Naive thymus-derived CD4-positive, alpha-beta T cell (primary cell): ENCODE results near the gene B3GALT4. TPM values are rescaled to one million over a fixed set of nuclear protein-coding genes. Genes with fewer than 3 reads are reported as not detected.

ENCODE experiments used
- ATAC-seq: fragments of 150-1000 bp; cut with Tn5 transposase; 2 replicates; pipeline ENCODE4 v1.10.0; 2021; ENCODE audit warnings: mild to moderate bottlenecking, moderate library complexity
- CTCF ChIA-PET: fragments of 350-600 bp; sonication (Branson Sonifier 250); formaldehyde crosslinking; loops from one replicate; lab custom pipeline; 2021; ENCODE audit warnings: antibody characterized with exemption; lab: Charles Lee
- POLR2A ChIA-PET: fragments of 350-600 bp; sonication (Branson Sonifier 250); formaldehyde crosslinking; loops from one replicate; lab custom pipeline; 2021; ENCODE audit warnings: antibody characterized with exemption, inconsistent platforms; lab: Charles Lee
- DNase-seq, 9 donors: peaks; one replicate each; pipeline versions ENCODE4 v3.0.0 to v3.0.0-alpha.2; 2020 to 2022; ENCODE audit warnings: mixed read lengths in 1 of 9
- H3K27ac ChIP-seq: one replicate; pipeline ENCODE4 v1.7.0; 2013; ENCODE audit warnings: mild to moderate bottlenecking, low read depth, low read length, moderate library complexity
- H3K27me3 ChIP-seq, 2 donors: one replicate each; pipeline ENCODE4 v1.7.0; 2013; ENCODE audit warnings: low read length in 2 of 2, mild to moderate bottlenecking in 2 of 2, moderate library complexity in 2 of 2; ENCODE audit not compliant: control insufficient read depth in 2 of 2, insufficient read depth in 2 of 2
- H3K36me3 ChIP-seq, 3 experiments: 1 replicate in 2 of 3; 2 replicates in 1 of 3; pipeline ENCODE4 v1.7.0; 2013; ENCODE audit warnings: low read length in 3 of 3, mild to moderate bottlenecking in 3 of 3, moderate library complexity in 1 of 3; ENCODE audit not compliant: insufficient read depth in 3 of 3, control insufficient read depth in 2 of 3
- H3K4me1 ChIP-seq, 2 donors: one replicate each; pipeline ENCODE4 v1.7.0; 2013; ENCODE audit warnings: low read length in 2 of 2, mild to moderate bottlenecking in 2 of 2, moderate library complexity in 1 of 2; ENCODE audit not compliant: control insufficient read depth in 2 of 2, insufficient read depth in 2 of 2
- H3K4me3 ChIP-seq: 2 replicates; pipeline ENCODE4 v1.7.0; 2013; ENCODE audit warnings: mild to moderate bottlenecking, low read length
- H3K9me3 ChIP-seq, 3 experiments: 1 replicate in 2 of 3; 2 replicates in 1 of 3; pipeline ENCODE4 v1.7.0; 2013; ENCODE audit warnings: low read length in 3 of 3; ENCODE audit not compliant: control insufficient read depth in 2 of 3
- H3K27ac Mint-ChIP-seq, 9 donors: one replicate each; pipeline ENCODE4 v1.8.0; 2020 to 2022; ENCODE audit warnings: mixed read lengths in 9 of 9, mild to moderate bottlenecking in 8 of 9, moderate library complexity in 5 of 9, inconsistent platforms in 2 of 9
- H3K27me3 Mint-ChIP-seq, 5 donors: one replicate each; pipeline ENCODE4 v1.8.0; 2021 to 2022; ENCODE audit warnings: mixed read lengths in 5 of 5, mild to moderate bottlenecking in 1 of 5
- H3K36me3 Mint-ChIP-seq, 5 donors: one replicate each; pipeline ENCODE4 v1.8.0; 2020 to 2022; ENCODE audit warnings: mixed read lengths in 5 of 5, mild to moderate bottlenecking in 3 of 5, inconsistent platforms in 1 of 5
- H3K4me1 Mint-ChIP-seq, 7 donors: one replicate each; pipeline ENCODE4 v1.8.0; 2020 to 2022; ENCODE audit warnings: mixed read lengths in 7 of 7, mild to moderate bottlenecking in 3 of 7, inconsistent platforms in 1 of 7
- H3K4me3 Mint-ChIP-seq, 10 donors: one replicate each; pipeline ENCODE4 v1.8.0; 2020 to 2022; ENCODE audit warnings: mild to moderate bottlenecking in 10 of 10, mixed read lengths in 10 of 10, moderate library complexity in 6 of 10, inconsistent platforms in 2 of 10
- H3K9me3 Mint-ChIP-seq, 11 donors: one replicate each; pipeline ENCODE4 v1.8.0; 2020 to 2022; ENCODE audit warnings: mixed read lengths in 11 of 11, mild to moderate bottlenecking in 4 of 11, inconsistent platforms in 1 of 11, moderate library complexity in 1 of 11
- intact Hi-C, 2 donors: fragments of 100-400 bp; cut with micrococcal nuclease; formaldehyde crosslinking; loops; one replicate each; pipeline ENCODE4 v1.15.1; 2023
- polyA plus RNA-seq, 2 donors: library from polyadenylated mRNA; unstranded; fragments of 300-500 nt; fragmentation: Illumina TruSeq; gene quantifications; one replicate each; pipeline ENCODE4 v1.2.3, GENCODE V29; 2021
- total RNA-seq, 6 experiments: library from RNA in 5 of 6; stranded (reverse) in 5 of 6; gene quantifications; 1 replicate in 5 of 6; 2 replicates in 1 of 6; pipeline ENCODE4 v1.2.3 and lab custom pipeline; 2021 to 2026

The B3GALT4 gene
- total and polyA plus RNA-seq, 7 experiments from 2014 or later: 12.9 to 48.0 (median 18.9) TPM

DNA sequence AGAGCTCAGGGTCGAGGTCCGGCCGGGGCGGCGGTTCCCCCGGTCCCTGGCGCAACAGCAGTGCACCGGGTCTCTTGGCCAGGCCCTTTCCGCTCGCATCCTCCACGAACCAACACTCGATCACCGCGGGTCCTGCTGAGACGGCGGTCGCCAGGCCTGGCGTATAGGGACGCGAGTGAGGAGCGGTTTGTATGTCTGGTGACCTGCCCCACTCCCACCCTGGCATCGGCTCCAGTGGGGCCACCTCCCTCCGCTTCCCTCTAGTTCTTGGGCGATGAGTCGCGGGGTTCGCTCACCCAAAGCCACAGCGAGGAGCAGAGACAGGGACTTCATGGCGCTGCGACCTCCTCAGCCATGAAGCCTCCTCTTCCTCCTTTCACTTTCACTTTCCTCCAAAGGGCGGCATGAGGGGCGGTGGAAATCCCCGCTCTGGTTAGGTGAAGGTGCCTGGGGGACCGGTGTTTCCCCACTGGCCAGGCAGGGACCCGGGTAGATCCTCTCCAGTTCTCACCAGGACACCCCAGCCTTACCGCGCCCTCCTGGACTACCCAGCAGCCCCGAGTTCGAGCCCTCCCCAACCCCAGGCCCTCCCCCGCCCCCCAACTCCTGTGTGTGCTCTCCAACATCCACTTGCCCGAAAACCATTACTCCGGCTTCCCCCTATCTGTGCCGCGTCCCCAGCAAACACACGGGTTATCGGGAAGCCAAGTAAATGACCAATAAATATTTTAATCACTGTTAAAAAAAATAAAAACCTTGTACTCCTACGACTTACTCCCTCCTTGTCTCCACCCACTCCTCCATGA, 37.0 kb downstream of the B3GALT4 start, which contains the start of gene TAPBP:
TSS of gene TAPBP (minus strand) at position 370 of the 806 bp plus-strand sequence. CDS start at position 333, 37 bp downstream.
- intact Hi-C loops: loop anchor here (1.0 to 10.0 kb wide), 12 partner anchors 9 to 921 kb away; partner anchors contain the start of genes B3GALT4 (in 2 of the 2), KIFC1 (in 2 of the 2), HMGA1 (in 1 of the 2) and PSMB9 (in 1 of the 2)
- POLR2A ChIA-PET: interaction anchor here (0.6 to 5.3 kb wide), 14 partner anchors 12 to 370 kb away, joined by 3 to 65 read pairs (median 6); partner anchors contain the start of genes B3GALT4, CUTA, PFDN6 and RGL2

DNA sequence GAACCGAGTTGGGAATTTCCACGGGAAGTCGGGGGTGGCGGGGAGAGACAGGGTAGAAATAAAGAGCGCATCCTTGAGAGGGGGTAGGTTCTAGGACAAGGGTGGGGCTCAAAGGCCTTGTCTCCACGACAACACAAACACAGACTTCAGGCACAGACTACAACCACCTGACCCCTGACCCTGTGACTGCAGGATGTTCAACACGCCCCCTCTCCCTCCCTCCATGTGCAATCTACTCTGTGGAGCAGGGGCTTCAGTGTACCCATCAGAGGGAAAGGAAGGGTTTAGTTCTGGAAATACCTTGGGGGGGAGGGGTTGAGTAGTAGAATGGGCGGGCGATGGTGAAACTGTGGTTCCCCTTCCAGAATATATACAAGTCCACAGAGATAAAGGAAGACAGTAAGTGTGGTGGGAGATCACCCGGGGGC, 37.6 kb downstream of the B3GALT4 start:
- peak overlapping the region; percentile 97 for H3K4me3 ChIP-seq
- ATAC-seq: peak; percentile 63
- Mint-ChIP-seq H3K4me1 (peaks cover 40 to 74% (median 64%) of the 10 kb centered on the region in 7 donors), H3K4me3 (peak overlapping the region; percentile 81 to 100 (median 99)), H3K27me3 (no peaks in the 10 kb centered on the region), H3K36me3 (peaks cover 4 to 47% (median 7%) of the 10 kb centered on the region in 5 donors), H3K27ac (peak overlapping the region; percentile 97 to 99 (median 98)), H3K9me3 (peaks cover 0 to 2% (median 0%) of the 10 kb centered on the region in 11 donors)
- no peaks in the 10 kb centered on the region for H3K9me3 ChIP-seq
- H3K27me3 ChIP-seq: no peaks in the 10 kb centered on the region
- DNase-seq: peak; percentile 39 to 88 (median 72)
- ChIA-PET CTCF (no interaction called here), POLR2A (no interaction called here)
- intact Hi-C loops: loop anchor here (1.0 to 10.0 kb wide), 10 partner anchors 9 to 920 kb away; partner anchors contain the start of genes HMGA1 (in 1 of the 2), KIFC1 (in 1 of the 2), PSMB9 (in 1 of the 2) and RPS18 (in 1 of the 2)
- H3K4me1 ChIP-seq: peaks cover 48 to 49% of the 10 kb centered on the region in 2 donors
- peak overlapping the region; percentile 99 for H3K27ac ChIP-seq
- peaks cover 6 to 28% (median 7%) of the 10 kb centered on the region in 3 experiments for H3K36me3 ChIP-seq

More for the DNA sequence above, 37.0 kb downstream of the B3GALT4 start, which contains the start of gene TAPBP:
- DNase-seq (peak; percentile 67 to 92 (median 82)), ATAC-seq (peak; percentile 64)
- peaks cover 0 to 23% (median 7%) of the 10 kb centered on the region in 3 experiments for H3K36me3 ChIP-seq
- peaks cover 42 to 44% of the 10 kb centered on the region in 2 donors for H3K4me1 ChIP-seq
- peak within 1 kb of the TSS; percentile 81 to 100 (median 99) for H3K4me3 Mint-ChIP-seq
- peaks cover 35 to 70% (median 58%) of the 10 kb centered on the region in 7 donors for H3K4me1 Mint-ChIP-seq
- no peaks in the 10 kb centered on the region for H3K27me3 ChIP-seq
- peak within 1 kb of the TSS; percentile 97 to 99 (median 98) for H3K27ac Mint-ChIP-seq
- peaks cover 0 to 2% (median 0%) of the 10 kb centered on the region in 11 donors for H3K9me3 Mint-ChIP-seq
- CTCF ChIA-PET: interaction anchor here (2.5 kb wide), 1 partner anchor 31 kb away, joined by 30 read pairs; no protein-coding TSS in a partner anchor
- H3K27ac ChIP-seq: peak within 1 kb of the TSS; percentile 99
- no peaks in the 10 kb centered on the region for H3K27me3 Mint-ChIP-seq
- peak within 1 kb of the TSS; percentile 97 for H3K4me3 ChIP-seq
- peaks cover 2 to 41% (median 4%) of the 10 kb centered on the region in 5 donors for H3K36me3 Mint-ChIP-seq
- no peaks in the 10 kb centered on the region for H3K9me3 ChIP-seq

DNA sequence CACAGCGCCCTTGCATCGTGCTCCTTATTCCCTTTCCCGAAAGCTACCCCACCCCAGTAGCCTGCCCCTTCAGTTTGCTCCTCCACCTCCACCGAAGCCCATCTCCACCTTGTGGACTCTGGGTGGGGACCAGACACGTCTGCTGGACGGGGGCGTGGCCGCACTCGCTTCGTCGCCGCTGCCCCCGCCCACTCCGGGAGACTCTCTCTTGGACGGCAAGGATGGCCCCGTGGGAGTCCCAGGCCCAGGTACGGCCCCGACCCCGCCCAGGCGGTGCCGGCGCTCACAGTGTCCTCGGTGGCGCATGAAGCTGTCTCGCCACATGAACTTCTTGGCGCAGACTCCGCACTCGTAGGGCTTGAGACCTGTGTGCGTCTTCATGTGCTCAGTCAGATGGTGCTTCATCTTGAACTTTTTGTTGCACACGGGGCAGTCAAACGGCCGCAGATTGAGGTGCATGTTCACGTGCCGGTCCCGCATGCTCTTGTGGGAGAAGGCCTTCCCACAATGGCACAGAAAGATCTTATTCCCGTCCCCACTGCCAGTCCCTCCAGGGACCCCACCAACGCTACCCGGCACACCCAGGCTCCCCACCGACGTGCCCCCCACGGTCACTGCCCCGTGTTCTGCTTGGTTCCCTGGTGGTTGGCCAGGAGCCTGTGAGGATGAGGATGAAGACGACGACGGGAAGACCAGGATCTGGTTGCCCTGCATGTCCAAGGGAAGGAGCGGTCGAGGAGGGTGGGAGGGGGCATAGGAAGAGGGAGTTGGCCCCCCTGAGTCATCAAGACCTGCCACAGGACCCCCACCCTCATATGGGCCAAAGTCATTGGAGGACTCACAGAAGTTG, 38.2 kb downstream of the B3GALT4 start:
- no peaks in the 10 kb centered on the region for H3K27me3 ChIP-seq
- Mint-ChIP-seq H3K4me1 (peaks cover 46 to 81% (median 71%) of the 10 kb centered on the region in 7 donors), H3K36me3 (peaks cover 4 to 54% (median 14%) of the 10 kb centered on the region in 5 donors), H3K4me3 (peak overlapping the region; percentile 81 to 100 (median 99)), H3K27ac (peak overlapping the region; percentile 97 to 99 (median 98)), H3K9me3 (peaks cover 0 to 2% (median 0%) of the 10 kb centered on the region in 11 donors), H3K27me3 (no peaks in the 10 kb centered on the region)
- H3K27ac ChIP-seq: peak overlapping the region; percentile 99
- ATAC-seq (no peak), DNase-seq (peak in 2 of 9 donors; percentile 28 to 40)
- H3K36me3 ChIP-seq: peaks cover 9 to 31% (median 12%) of the 10 kb centered on the region in 3 experiments
- H3K4me3 ChIP-seq: peak overlapping the region; percentile 97
- POLR2A ChIA-PET: interaction anchor here (1.4 to 4.3 kb wide), 3 partner anchors 10 to 38 kb away, joined by 6 to 36 read pairs (median 28); partner anchors contain the start of genes B3GALT4, PFDN6 and WDR46
- H3K9me3 ChIP-seq: no peaks in the 10 kb centered on the region
- H3K4me1 ChIP-seq: peaks cover 54 to 55% of the 10 kb centered on the region in 2 donors
- CTCF ChIA-PET: interaction anchor here (1.0 kb wide), 1 partner anchor 13 kb away, joined by 3 read pairs; no protein-coding TSS in a partner anchor
- intact Hi-C loops: loop anchor here (1.0 to 10.0 kb wide), 11 partner anchors 8 to 920 kb away; partner anchors contain the start of genes HMGA1 (in 1 of the 2), KIFC1 (in 1 of the 2), PSMB9 (in 1 of the 2) and RPS18 (in 1 of the 2)

DNA sequence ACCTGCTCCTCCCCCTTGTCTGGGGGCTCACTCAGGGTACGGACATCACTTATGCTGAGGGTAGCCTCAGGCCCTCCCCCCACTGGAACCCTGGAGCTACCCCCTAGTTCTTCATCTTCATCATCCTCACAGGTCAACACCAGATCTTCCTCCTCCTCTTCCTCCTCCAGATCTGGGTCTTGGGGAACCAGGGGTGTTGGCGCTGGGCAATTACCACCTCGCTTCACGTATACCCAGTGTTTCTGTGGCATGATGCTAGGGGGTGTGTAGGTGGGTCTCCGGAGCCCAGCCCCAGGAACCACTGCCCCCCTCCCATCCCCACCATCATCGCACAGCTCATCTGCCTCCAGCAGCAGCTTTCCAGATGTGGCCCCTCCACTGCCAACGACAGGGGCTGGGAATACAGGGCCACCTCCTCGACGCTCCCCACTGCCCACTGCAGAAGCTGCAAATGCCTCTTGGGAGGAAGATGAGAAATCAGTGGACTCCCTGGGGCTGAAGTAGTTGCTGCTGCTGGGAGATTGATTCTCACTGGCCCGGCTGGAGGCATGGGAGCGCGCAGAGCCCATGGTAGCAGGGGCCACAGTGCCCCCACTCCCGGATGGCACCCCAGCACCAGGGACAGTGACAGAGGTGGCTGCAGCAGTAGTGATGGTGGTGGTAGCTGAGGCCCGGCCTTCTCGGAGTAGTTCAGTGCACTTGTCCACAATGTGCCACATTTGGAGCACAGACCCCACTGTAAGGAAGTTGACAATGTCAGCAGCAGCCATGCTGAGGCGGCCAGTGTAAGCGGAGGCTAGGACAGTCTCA, 39.1 kb downstream of the B3GALT4 start:
- ATAC-seq: no peak
- Histone ChIP-seq H3K9me3 (no peaks in the 10 kb centered on the region), H3K27me3 (no peaks in the 10 kb centered on the region), H3K27ac (peak overlapping the region; percentile 99), H3K4me1 (peaks cover 57 to 63% of the 10 kb centered on the region in 2 donors), H3K36me3 (peaks cover 15 to 37% (median 20%) of the 10 kb centered on the region in 3 experiments), H3K4me3 (no peak overlapping the region)
- Mint-ChIP-seq H3K27me3 (no peaks in the 10 kb centered on the region), H3K4me3 (peak overlapping the region; percentile 77 to 100 (median 100)), H3K27ac (peak overlapping the region; percentile 89 to 99 (median 98)), H3K36me3 (peaks cover 4 to 56% (median 18%) of the 10 kb centered on the region in 5 donors), H3K9me3 (peaks cover 0 to 2% (median 0%) of the 10 kb centered on the region in 11 donors), H3K4me1 (peaks cover 52 to 85% (median 75%) of the 10 kb centered on the region in 7 donors)
- ChIA-PET CTCF (interaction anchor here (1.0 kb wide), 1 partner anchor 14 kb away, joined by 3 read pairs; no protein-coding TSS in a partner anchor), POLR2A (interaction anchor here (1.4 to 4.3 kb wide), 6 partner anchors 11 to 109 kb away, joined by 6 to 37 read pairs (median 22); partner anchors contain the start of genes B3GALT4, CUTA, PFDN6 and RPS18)
- no peak for DNase-seq
- intact Hi-C loops: loop anchor here (2.0 to 10.0 kb wide), 3 partner anchors 216 to 919 kb away; partner anchors contain the start of gene HMGA1 (in 1 of the 2)
